GM12892 (cell line): ENCODE measurements around the gene ATG4D.

Experiments used
- POLR2A ChIP-seq: IDR thresholded peaks from 2 replicates; pipeline ENCODE4 v1.6.1; 2011; ENCODE audit warnings: low read depth, low read length, control low read depth
- POLR2AphosphoS5 ChIP-seq: IDR thresholded peaks from 2 replicates; pipeline ENCODE4 v1.6.1; 2011; ENCODE audit warnings: low read depth, low read length, control low read depth

DNA sequence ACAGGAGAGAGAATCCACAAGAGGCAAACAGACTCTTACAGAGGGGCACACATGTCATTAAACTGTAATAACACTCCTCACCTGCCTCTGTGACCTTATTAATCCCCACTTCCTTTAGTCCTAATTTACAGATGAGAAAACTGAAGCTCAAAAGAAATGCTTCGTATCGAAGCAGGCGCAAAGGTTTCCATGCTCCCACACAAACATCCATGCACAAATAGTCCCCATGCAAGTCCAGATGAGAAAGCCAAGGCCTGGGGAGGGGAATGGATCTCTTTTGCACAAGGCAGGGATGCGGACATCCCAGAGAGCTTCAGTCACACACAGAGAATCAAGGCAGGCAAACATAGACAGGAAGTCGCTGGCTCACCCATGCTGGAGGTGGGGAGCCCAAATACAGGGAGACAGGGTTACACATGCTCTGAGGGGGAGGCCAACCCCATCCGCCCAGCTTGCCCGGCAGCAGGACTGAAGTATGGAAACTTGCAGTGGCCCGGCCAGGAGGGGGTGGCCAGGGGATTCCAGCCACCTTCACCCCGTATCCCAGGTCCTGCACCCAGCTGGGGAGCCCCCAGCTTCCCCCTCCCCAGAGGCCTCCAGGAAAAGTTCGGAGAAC is 26.9 kb upstream of the ATG4D start:
- no peak for TF ChIP-seq POLR2A
- TF ChIP-seq POLR2AphosphoS5: no peak
